Measurements from ENCODE around the gene VEGFB.

Gene VEGFB

DNA sequence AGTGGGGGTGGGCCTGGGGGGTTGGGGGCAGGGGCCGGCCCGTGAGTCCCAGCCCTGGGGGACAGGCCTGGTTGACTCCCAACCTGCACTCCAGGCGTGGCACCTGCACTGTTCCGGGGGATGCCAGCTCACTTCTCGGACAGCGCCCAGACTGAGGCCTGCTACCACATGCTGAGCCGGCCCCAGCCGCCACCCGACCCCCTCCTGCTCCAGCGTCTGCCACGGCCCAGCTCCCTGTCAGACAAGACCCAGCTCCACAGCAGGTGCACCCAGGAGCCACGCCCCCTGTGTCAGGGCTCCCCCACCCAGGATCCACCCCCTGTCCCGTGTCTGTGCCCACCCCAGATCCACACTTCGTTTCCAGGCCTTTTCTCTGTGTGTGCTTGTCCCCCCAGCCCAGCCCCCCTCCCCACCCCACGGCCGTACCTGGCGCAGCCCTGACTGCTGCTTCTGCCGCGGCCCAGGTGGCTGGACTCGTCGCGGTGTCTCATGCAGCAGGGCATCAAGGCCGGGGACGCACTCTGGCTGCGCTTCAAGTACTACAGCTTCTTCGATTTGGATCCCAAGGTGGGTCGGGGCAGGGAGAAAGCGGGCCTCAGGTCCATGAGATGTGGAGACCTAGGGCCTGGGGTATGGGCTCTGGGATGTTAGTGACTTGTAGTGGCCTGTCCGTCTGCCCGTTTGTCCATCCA lies 23.1 kb upstream of the VEGFB start:
- no peak for DNase-seq

DNA sequence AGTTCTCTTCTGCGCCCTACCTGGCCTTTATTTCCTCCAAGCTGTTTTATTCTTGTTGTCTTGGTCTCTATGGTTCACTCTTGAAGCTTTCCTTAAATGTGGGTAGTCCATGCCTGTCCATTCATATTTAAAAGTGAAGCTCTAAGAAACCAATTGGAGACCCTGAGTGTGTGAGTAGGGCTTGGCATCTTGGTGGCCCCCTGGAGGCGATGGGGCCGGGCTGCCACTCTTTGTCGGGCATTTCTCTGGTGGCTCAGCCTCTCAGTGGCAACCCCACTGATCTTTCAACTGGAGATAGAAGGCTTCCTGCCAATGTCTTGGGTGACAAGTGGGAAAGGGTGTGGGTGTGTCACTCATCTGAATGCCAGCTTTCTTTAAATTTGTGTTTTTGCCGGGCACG lies 17.5 kb upstream of the VEGFB start:
- DNase-seq, result no peak

DNA sequence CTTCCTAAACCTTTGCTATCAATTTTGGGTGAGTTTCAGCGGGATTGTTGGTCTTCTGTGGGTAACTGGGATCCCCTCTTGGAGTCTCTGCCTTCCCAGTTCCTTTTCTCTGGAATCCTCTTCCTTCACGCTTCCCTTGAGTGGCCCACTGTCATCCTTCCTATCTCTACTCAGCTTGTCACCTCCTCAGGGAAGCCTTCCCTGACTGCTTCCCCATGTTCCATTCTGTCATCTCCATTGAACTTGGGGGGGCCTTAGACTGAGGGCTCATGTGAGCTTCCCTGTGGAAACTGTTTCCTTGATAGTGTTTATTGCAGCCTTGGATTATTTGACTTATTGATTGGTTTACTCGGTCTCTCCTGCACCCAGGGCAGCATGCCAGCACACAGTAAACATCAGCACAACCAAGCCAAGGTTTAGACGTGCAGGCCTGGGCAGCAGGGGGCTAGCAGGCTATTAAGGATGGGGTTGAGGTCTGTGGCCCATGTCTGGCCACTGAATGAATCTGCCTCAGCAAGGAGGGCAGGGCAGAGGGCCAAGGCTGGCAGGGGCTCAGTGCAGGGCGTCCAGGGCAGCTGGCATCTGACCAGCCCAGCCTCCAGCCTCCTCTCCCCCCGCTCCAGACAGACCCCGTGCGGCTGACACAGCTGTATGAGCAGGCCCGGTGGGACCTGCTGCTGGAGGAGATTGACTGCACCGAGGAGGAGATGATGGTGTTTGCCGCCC lies 15.6 kb upstream of the VEGFB start:
- DNase-seq, result peak; percentile 48

DNA sequence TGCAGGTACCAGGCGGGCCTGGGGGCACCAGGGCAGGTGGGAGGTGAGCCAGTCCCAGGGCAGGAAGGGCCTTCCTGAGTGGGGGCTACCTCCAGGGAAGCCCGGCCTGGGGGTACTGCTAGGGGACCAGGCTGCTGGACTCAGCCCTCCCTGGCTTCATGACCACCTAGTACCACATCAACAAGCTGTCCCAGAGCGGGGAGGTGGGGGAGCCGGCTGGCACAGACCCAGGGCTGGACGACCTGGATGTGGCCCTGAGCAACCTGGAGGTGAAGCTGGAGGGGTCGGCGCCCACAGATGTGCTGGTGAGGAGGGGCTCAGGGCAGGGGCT lies 15.1 kb upstream of the VEGFB start:
- no peak for DNase-seq

DNA sequence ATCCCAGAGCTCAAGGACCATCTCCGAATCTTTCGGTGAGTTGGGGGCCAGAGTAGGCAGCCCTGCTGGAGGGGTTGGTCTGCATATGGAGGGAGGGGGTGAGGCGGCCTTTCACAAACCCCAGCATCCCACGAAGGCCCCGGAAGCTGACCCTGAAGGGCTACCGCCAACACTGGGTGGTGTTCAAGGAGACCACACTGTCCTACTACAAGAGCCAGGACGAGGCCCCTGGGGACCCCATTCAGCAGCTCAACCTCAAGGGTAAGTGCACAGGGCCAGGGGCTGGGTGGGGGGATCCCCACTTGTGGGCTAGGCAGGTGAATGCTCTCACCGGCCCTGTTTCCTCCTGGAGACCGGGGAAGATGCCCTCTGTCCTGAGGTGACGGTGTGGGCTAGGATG lies 14.6 kb upstream of the VEGFB start:
- no peak for DNase-seq

DNA sequence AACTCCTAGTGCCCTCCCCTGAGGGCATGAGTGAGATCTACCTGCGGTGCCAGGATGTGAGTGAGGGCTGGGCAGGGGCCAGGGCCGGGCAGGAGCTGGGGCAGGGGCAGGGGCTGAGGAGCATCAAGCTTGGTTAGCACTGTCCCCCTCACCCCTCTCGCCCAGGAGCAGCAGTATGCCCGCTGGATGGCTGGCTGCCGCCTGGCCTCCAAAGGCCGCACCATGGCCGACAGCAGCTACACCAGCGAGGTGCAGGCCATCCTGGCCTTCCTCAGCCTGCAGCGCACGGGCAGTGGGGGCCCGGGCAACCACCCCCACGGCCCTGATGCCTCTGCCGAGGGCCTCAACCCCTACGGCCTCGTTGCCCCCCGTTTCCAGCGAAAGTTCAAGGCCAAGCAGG lies 14.1 kb upstream of the VEGFB start:
- no peak for DNase-seq

DNA sequence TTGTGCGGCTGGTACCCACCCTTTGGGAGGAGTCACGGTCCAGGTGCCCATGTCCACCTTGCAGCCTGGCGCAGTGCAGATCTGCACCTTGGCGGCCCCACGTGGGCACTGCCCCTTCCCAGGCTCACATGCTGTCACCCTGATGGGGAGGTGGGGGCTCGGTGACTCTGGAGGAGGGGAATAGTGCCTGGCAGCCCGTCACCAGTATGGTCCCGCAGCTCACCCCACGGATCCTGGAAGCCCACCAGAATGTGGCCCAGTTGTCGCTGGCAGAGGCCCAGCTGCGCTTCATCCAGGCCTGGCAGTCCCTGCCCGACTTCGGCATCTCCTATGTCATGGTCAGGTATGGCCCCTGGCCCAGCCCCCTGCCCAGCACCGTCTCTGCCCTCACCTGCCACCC lies 13.6 kb upstream of the VEGFB start:
- no peak for DNase-seq

DNA sequence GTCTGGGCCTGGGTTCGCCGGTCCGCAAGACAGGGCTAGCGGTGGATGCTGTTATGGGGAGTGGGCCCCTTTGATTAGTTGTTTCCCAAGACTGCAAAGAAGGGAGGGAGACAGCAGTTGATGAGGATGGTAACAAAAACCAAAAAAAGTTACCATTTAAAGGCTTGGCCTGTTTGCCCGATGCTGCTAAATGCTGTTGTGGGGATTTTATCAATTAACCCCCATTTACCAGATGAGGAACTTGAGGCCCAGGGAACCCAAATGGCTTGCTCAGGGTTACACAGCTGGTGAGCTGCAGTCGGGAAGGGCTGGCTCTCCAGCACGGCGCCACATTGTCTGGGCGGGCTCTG lies 11.8 kb upstream of the VEGFB start:
- DNase-seq, result no peak

DNA sequence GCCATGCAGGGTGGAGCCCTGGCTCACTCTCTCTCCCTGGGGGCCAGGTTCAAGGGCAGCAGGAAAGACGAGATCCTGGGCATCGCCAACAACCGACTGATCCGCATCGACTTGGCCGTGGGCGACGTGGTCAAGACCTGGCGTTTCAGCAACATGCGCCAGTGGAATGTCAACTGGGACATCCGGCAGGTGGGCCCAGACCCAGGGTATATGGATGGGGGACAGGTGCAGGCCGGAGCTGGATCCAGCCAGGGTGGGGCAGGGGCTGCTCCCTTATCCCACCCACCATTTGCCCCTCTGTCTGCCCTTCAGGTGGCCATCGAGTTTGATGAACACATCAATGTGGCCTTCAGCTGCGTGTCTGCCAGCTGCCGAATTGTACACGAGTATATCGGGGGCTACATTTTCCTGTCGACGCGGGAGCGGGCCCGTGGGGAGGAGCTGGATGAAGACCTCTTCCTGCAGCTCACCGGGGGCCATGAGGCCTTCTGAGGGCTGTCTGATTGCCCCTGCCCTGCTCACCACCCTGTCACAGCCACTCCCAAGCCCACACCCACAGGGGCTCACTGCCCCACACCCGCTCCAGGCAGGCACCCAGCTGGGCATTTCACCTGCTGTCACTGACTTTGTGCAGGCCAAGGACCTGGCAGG lies 11.3 kb upstream of the VEGFB start:
- no peak for DNase-seq

DNA sequence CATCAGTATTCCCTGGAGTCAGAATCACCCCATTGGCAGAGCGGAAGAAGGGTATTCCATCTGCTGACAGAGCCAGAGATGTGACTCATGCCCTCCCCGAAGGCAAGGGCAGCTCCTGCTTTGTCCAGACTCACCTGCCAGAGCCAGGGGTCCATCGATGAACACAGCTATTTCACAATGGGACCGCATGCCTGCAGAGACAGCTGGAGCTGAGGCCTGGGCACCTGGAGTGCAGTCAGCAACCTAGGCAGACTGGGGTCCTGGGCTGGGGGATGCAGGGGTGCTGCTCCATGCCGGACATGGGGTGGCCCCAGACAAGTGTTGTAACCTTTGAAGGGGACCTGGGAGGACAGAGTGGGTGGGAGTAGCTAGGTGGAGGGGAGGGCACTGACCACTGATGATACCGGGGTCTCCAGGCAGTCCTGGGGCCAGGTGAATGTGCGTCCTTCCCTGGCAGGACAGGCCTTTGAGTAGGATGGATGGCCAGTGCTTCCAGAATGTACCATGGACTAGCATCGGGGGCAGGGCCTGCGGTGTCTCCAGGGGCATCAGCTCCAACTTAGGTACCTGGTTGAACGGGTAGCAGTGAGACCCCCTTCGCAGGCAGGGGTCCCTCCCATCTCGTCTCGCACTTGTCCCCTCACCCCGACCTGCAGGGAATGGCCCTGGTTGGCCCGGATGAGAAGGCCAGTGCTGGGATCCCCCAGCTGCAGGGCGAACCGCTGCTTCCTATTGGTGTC lies 10.1 kb upstream of the VEGFB start:
- no peak for DNase-seq

DNA sequence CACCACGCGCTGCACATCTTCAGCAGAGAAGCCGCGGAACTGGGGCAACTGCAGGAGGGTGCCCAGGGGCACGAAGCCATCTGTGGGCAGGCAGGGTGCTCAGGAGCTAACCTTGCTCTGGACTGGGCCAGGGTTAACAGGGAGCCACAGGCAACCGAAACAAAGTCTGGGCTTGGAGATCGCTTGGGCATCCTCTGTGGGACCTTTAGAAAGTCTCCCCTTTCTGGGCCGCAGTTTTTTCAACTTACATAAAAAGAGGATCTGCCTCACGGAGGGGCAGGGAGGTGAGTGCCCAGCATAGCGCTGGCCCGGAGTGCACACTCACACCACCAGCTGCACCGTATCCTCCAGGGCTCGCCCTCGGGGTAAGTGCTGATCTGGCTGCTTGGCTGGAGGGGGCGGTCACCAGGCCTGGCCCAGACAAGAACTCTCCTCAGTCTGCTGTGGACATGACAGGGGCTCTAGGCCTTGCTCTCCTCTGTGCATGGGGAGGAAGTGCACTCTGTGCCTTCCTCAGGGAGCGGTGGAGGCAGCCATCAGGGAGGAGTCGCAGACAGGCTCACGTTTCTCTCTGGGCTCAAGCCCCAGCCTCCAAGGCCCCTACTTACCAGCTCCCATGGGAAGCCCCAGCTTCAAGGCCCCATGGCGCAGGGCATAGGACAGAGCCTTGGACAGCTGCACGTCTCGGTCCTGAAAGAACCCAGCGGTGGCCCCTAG lies 9.3 kb upstream of the VEGFB start:
- DNase-seq, result no peak

DNA sequence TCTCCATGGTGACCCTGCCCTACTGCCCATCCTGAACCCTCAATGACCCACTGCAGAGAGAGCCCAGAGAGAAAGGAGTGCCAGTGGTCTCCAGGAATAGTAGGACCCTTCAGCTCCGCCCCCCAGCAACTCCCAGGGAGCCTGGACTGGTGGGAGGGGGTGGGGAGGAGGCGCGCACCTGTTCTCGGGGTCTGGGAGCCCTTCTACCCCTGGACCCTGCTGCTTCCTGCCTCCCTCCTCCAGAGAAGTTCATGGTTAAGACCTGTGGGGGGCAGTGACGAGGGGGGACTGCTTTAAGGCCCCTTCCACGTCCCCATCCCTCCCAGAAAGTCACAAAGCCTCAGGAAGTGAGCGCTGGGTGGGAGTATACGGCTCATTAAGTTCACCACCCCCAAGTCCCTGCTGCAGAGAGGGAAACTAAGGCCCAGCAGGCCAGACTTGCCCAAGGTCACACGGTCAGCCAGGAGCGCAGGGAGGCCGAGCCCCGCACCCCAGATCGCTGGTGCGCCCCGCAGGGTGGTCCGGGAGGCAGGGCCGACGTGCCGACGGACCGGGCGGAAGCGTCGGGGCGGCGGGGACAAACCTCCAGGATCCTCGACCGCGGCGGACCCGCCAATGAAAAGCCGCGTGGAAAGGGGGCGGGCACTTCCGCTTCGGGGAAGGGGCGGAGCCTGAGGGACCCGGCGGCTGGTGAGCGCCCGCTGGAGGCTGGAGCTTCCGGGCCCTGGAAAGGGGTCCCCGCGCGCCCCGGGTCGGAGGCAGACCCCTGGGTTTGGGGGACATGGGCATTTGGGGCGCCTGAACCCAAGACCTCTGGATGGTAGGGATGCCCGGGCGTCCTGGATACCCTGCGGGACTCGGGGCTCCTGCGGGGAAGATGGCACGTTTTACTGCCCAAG lies 8.5 kb upstream of the VEGFB start, which contains the start of the genes NUDT22 and TRPT1:
NUDT22 (plus strand) TSS at position 667 of the 899 bp plus-strand sequence. CDS start 379 bp downstream, outside the sequence.
TRPT1 (minus strand) TSS at position 579 of the 899 bp plus-strand sequence; CDS start at position 253, 326 bp downstream.
- DNase-seq, result peak; percentile 80

DNA sequence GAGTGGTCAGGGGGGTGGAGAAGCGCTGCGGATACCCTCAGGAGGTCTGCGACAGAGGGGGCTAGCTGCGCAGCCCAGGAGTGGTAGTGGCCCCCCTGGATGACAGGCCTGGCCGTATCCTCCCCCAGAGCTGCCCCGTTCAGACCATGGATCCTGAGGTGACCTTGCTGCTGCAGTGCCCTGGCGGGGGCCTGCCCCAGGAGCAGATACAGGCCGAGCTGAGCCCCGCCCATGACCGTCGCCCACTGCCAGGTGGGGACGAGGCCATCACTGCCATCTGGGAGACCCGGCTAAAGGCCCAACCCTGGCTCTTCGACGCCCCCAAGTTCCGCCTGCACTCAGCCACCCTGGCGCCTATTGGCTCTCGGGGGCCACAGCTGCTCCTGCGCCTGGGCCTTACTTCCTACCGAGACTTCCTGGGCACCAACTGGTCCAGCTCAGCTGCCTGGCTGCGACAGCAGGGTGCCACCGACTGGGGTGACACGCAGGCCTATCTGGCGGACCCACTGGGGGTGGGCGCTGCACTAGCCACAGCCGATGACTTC lies 7.8 kb upstream of the VEGFB start:
- DNase-seq, result peak; percentile 68

DNA sequence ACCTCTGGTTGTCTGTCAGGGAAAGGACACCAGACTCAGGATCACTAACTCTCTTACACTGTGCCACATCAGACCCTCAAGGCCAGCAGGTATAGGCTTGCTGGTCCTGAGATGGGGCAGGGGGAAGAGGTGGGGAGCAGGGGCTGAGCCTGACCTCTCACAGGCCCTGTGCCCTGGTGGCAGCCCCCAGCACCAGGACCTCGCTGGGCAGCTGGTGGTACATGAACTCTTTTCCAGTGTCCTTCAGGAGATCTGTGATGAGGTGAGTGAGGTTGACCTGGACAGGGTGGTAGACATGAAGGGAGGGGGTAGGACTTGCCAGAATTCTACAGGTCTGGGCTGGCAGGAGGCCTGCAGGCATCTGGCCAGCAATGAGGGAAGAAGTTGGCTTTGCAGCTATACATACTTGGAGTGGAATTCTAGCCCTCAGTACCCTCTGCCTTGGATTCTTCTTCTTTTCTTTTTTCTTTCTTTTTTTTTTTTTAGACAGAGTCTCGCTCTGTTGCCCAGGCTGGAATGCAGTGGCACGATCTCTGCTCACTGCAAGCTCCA lies 6.9 kb upstream of the VEGFB start:
- no peak for DNase-seq

DNA sequence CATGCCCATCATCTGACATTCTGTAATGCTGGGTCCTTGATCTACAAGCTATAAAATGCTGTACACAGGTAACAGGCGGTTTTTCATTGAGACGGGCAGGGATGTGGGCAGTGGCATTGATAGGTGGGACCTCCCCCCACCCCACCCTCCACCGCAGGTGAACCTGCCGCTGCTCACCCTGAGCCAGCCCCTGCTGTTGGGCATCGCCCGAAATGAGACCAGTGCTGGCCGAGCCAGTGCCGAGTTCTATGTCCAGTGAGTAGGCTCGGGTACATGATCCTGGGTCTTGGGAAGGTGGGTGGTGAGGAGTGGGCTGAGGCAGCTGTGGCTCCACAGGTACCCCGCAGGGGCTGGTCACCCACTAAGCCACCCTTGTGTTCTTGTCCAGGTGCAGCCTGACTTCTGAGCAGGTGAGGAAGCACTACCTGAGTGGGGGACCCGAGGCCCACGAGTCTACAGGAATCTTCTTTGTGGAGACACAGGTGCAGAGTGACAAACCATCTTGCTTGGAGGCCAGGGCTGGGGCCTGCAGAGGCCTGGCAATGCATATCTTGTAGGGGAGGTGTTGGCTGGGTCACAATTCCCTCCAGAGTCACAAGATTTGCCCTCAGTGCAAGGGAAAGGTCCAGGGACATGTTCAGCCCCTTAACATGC lies 5.2 kb upstream of the VEGFB start:
- no peak for DNase-seq

DNA sequence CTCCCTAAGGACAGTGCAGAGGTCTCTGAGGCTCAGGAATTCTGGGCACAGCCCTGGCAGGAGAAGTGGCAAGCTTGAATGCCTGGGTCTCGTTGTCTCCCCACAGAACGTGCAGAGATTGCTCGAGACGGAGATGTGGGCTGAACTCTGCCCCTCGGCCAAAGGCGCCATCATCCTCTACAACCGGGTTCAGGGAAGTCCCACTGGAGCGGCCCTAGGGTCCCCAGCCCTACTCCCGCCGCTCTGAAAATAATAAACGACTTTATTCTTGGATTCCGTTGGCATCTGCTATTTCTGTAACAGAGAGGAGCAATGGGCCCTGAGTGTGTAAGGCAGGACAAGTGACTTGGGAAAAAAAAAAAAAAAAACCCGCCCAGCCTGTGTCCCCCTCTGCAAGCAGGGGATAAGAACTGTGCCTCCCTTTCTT lies 4.6 kb upstream of the VEGFB start:
- DNase-seq, result no peak

DNA sequence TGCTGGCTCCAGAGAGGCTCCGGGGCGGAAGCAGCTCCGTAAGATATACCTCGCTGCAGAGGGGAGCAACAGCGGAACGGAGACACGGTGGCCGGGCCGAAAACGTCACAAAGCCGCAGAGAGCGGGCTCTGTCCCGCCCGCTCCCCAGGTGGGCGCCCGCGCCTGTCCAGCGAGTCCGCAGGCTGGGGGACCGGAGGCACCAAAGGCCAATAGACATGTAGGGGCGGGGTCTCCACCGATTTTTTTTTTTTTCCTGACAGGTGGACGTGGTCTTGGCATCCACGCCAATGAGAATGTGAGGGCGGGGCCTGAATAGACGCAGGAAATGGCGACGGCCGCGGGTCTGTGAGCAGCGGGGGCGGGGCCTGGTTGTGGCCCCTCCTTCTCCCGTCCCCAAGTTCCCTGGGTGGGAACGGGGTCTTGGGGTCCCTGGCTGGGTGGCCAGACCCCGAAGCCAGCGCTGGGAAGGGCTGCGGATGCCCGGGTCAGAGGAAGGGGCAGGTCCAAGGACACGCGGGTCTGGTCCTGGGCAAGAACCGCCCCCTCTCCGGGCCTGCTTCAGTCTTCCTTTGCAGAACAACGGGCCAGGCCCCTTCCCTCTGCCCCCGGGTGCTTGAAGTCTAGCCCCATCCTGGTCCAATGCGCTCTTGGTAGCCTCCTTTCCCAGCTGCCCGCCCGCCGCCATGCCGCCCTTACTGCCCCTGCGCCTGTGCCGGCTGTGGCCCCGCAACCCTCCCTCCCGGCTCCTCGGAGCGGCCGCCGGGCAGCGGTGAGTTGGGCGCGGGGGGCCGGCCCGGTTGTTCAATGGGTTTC lies 4.0 kb upstream of the VEGFB start, which contains the start of gene DNAJC4:
DNAJC4 (plus strand) TSS at position 378 of the 814 bp plus-strand sequence; CDS start at position 685, 307 bp downstream.
- DNase-seq, result peak; percentile 93

DNA sequence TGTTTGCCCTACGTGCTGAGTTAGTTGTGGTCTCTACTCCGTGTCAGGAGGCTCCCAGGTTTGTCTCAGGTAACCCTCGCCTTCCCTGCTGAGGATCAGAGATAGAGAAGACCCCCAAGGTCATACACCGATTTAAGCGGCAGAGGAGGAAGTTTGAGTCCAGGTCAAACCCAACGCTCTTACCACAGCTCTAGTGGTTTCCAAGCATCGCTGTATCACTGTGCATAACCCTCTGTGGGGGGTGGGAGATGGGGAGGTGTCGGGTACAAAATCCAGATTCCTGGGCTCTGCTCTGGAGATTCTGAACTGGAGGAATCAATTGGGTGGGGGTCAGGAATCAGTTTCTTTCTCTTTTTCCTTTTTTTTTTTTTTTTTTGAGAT lies 3.4 kb upstream of the VEGFB start:
- no peak for DNase-seq

DNA sequence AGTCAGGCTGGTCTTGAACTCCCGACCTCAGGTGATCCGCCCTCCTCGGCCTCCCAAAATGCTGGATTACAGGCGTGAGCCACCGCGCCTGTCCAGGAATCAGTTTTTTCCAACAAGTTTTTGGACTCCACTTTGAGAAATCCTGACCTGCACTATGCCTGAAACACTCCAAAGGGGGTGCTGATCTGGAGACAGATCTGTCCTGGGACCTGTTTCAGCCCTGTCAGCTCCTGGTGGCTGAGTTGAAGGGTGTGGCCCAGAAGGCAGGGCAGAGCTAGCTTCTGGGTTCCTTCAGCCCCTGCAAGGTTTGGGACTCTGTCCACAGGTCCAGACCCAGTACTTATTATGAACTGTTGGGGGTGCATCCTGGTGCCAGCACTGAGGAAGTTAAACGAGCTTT lies 2.8 kb upstream of the VEGFB start:
- DNase-seq, result no peak
